Fibroblast of villous mesenchyme (primary cell): ENCODE data around the gene DCTPP1. TPM values are rescaled to one million over a fixed set of nuclear protein-coding genes. Genes with fewer than 3 reads are reported as not detected.
"Not testable (repeated sequence)": the region's sequence is repeated elsewhere in the genome, so short reads cannot be mapped to it uniquely, and the experiment has no call there.

Experiments used
- DNase-seq: peaks from one replicate; pipeline ENCODE4 v3.0.0-alpha.2; 2010; ENCODE audit warnings: low read depth
- H3K4me3 ChIP-seq: 2 replicates; pipeline ENCODE4 v1.5.1; 2011; ENCODE audit warnings: low read depth, mild to moderate bottlenecking, low read length
- CTCF ChIP-seq: IDR thresholded peaks from 2 replicates; pipeline ENCODE4 v1.5.1; 2012; ENCODE audit warnings: low read depth, mild to moderate bottlenecking, low read length; ENCODE audit not compliant: insufficient read depth
- total RNA-seq: library from RNA; depleted of rRNA; stranded (reverse); fragments of >200 nt; gene quantifications from 2 replicates; pipeline ENCODE4 v1.2.3, GENCODE V29; 2012

DCTPP1 gene
- total RNA-seq, 1 donor = 18.6 TPM

GRCh38 chr16:30399435-30400186, 30.2 kb downstream of the DCTPP1 start:
- TF ChIP-seq CTCF = no peak
- peak overlapping the region; percentile 78 for H3K4me3 ChIP-seq
- DNase-seq = no peak

- no peak for DNase-seq
Observed at GRCh38 chr16:30398661-30399434, 31.0 kb downstream of the DCTPP1 start.

GRCh38 chr16:30397776-30398660, 31.8 kb downstream of the DCTPP1 start:
- no peak for TF ChIP-seq CTCF
- DNase-seq = no peak
- no peak overlapping the region for H3K4me3 ChIP-seq

More at GRCh38 chr16:30398661-30399434, 31.0 kb downstream of the DCTPP1 start:
- H3K4me3 ChIP-seq = no peak overlapping the region
- TF ChIP-seq CTCF = no peak

GRCh38 chr16:30397056-30397455, 32.8 kb downstream of the DCTPP1 start:
- no peak for TF ChIP-seq CTCF
- H3K4me3 ChIP-seq = no peak overlapping the region
- no peak for DNase-seq

- not testable (repeated sequence) for H3K4me3 ChIP-seq, DNase-seq
Observed at GRCh38 chr16:30396627-30397026, 33.2 kb downstream of the DCTPP1 start.

- TF ChIP-seq CTCF = no peak
- peak overlapping the region; percentile 79 for H3K4me3 ChIP-seq
- DNase-seq = no peak
Observed at GRCh38 chr16:30395992-30396585, 33.7 kb downstream of the DCTPP1 start.
